Erythroblast (primary cell): ENCODE data around the gene CABP1.

Experiments
- GATA1 ChIP-seq: IDR thresholded peaks from 2 replicates; pipeline ENCODE4 v1.6.1; 2011; ENCODE audit warnings: low read depth, mild to moderate bottlenecking, control low read depth, low read length, moderate library complexity
- POLR2A ChIP-seq: IDR thresholded peaks from 2 replicates; pipeline ENCODE4 v1.6.1; 2011; ENCODE audit warnings: mild to moderate bottlenecking, low read length

DNA sequence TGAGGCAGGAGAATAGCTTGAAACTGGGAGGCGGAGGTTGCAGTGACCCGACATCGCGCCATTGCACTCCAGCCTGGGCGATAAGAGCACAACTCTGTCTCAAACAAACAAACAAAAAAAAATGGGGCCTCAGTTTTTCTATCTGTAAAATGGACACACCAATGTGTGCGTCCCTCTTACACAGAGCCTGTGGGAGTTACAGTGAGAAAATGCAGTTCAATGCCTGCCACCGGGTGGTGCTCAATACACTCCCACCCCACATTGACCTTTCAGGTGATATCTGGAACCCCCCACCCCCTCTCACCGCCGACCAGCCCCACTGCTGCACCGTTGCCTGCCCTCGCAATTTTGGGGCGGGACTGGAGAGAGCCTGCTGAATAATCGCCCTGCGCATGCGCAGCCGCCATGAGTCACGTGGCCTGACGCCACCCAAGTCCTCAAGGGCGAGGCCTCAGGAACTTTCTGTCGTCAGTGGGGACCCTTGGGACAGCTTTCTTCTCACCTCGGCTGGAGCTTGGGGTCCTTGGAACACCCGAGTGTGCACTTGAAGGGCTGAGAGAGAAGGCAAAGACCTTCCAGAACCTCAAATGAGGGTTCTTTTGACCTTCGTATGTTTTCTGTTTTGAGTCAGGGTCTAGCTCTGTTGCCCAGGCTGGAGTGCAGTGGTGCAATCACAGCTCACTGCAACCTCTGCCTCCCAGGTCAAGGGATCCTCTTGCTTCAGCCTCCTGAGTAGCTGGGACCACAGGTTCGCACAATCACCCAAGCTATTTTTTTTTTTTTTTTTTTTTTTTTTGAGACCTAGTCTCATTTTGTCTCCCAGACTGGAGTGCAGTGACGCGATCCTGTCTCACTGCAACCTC, 14.6 kb upstream of the CABP1 start:
- TF ChIP-seq POLR2A (no peak), GATA1 (no peak)
